IPS-15b (cell line): ENCODE data around the gene YPEL2.

Source experiments
- H3K27me3 ChIP-seq: one replicate; pipeline ENCODE4 v1.6.1; 2013; ENCODE audit warnings: low read length; ENCODE audit not compliant: control insufficient read depth, insufficient read depth
- H3K36me3 ChIP-seq: one replicate; pipeline ENCODE4 v1.6.1; 2013; ENCODE audit warnings: low read length; ENCODE audit not compliant: control insufficient read depth, insufficient read depth
- H3K4me1 ChIP-seq: one replicate; pipeline ENCODE4 v1.6.1; 2013; ENCODE audit warnings: mild to moderate bottlenecking, low read length; ENCODE audit not compliant: control insufficient read depth, insufficient read depth
- H3K4me3 ChIP-seq: one replicate; pipeline ENCODE4 v1.5.1; 2013; ENCODE audit warnings: low read depth, low read length
- H3K9ac ChIP-seq: one replicate; pipeline ENCODE4 v1.6.1; 2013; ENCODE audit warnings: low read depth, mild to moderate bottlenecking, low read length
- H3K9me3 ChIP-seq: one replicate; pipeline ENCODE4 v1.6.1; 2013; ENCODE audit warnings: mild to moderate bottlenecking, low read length; ENCODE audit not compliant: control insufficient read depth, insufficient read depth

Gene YPEL2

DNA sequence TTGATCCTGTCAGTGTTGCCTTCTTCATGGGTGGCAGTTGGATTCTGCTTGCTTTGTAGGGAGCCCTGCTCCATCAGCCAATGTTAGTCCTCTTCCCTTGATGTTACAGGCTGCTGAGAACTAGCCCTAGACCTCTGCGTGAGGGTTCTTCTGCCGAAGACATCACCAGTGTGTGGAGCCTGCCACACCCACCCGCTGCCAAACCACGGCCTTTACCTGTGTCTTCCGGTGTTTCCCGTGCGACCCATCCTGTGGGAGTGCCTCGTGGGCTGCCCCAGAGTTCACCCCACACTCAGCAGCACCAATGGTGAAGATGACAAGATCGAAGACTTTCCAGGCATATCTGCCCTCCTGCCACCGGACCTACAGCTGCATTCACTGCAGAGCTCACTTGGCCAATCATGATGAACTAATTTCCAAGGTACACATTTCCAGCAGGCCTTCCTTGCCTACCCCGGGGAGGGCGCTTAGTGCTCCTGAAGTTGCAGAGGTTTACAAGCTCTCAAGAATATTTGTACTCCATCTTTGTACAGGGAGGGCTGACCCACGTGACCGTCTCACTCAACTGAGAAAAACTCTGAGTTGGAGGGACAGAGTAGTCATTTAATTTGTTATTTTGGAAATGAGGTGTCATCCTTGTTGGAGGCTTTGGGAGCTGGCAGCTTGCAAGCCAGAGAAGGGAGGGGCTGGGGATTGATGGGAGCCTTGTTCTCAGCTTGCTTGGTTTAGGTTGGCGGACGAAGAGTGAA lies 21.8 kb downstream of the YPEL2 start:
- Histone ChIP-seq H3K27me3 (no peaks in the 10 kb centered on the region), H3K9ac (no peak overlapping the region), H3K4me1 (peaks cover 9% of the 10 kb centered on the region), H3K9me3 (no peaks in the 10 kb centered on the region), H3K36me3 (no peaks in the 10 kb centered on the region), H3K4me3 (no peak overlapping the region)

DNA sequence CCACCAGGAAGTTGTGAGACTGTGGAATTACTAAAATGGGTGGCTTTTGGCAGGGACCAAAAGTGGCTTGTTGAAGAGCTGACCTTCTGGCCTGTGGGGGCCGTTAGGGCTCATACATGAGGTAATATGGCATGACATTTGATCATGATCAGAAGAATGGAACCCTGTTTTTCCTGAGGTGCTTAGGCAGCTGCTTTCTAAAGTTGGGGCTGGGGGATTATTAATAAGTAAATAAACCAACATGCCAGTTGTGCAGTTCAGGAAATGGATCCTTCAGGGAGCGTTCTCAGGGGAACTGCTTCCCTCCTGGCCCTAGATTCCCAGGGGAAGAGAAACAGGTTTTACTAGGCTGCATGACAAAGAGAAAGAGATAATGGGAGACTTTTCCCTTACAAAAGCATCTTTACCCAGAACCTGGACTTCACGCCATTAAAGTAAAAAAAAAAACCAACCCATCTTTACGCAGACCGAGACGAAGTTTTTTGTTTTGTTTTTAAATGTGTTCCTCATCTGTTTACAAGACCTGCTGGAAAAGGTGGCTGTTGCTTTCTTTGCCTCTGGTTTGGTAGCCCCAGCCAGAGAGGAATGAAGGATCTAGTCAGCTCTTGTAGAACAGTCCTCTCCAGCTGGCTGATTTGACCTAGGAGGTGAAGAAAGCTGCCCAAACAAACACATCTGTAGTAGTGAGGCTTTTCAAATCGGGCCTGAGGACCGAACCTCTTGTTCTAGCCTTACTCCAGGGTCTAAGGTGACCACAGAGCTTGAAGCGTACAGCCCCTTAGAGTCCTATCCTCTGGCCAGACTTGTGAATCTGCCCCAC lies 22.7 kb downstream of the YPEL2 start:
- no peaks in the 10 kb centered on the region for H3K36me3 ChIP-seq
- peaks cover 9% of the 10 kb centered on the region for H3K4me1 ChIP-seq
- H3K27me3 ChIP-seq: no peaks in the 10 kb centered on the region
- H3K9me3 ChIP-seq: no peaks in the 10 kb centered on the region
- H3K9ac ChIP-seq: no peak overlapping the region
- H3K4me3 ChIP-seq: no peak overlapping the region

DNA sequence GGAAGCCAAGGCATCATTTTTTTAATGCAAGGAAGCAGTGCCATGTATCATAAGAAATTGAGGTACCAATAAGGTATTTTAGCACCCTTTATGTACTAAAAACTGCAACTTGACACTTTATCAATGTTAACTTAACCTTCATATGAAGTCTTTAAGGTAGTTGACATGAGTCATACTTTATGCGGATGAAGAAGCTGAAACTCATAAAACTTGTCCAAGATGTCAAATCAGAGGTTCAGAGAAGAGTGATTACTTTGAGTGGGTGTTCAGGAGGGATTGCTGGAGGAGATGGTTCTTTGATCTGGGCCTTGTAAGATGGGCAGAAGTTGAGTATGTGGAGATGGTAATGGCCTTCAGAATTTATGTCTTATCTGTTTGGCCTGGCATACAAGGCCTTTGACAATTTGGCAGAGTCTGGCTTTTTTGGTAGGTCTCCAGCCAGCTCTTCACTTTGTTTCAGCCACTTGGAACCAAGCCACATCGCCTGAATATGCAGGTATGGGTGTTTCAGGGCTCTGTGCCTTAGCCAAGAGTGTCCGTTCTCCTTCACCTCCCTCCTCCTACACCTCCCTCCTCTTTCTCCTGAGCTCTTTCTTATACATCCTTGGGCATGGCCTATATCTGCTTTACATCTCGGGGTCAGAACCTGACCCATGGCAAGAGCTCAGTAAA lies 23.7 kb downstream of the YPEL2 start:
- Histone ChIP-seq H3K27me3 (no peaks in the 10 kb centered on the region), H3K4me3 (no peak overlapping the region), H3K36me3 (no peaks in the 10 kb centered on the region), H3K9ac (no peak overlapping the region), H3K9me3 (no peaks in the 10 kb centered on the region), H3K4me1 (peaks cover 9% of the 10 kb centered on the region)

DNA sequence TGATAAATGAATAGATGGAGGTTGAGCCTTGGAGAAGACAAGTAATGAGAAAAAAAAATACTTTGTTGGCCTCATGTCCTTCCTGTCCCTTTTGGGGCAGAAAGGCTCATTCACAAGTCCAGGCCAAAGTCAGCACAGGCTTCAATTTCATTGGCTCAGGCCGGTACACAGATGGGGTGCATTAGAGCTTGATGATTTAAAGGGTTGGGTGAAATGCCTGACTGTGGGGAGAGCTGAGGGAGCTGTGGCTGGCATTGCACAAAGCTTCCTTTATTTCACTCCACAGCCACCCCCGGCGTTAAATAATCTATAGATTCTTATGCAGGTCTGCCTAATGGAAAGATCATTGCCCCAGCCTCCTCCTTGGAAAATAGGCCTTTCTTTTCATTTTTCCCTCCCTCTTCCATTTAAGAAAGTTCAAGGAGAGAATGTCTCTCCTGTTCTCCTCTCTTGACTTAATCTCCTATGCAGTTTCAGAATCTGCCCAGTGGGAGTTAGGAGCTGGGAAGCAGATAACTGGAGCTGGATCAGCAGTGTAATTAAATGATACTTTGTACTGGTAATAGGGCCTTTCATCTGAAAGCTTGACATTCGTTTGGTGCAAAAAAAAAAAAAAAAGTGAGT lies 24.4 kb downstream of the YPEL2 start:
- Histone ChIP-seq H3K9me3 (no peaks in the 10 kb centered on the region), H3K36me3 (no peaks in the 10 kb centered on the region), H3K9ac (no peak overlapping the region), H3K27me3 (no peaks in the 10 kb centered on the region), H3K4me1 (peaks cover 9% of the 10 kb centered on the region), H3K4me3 (no peak overlapping the region)

DNA sequence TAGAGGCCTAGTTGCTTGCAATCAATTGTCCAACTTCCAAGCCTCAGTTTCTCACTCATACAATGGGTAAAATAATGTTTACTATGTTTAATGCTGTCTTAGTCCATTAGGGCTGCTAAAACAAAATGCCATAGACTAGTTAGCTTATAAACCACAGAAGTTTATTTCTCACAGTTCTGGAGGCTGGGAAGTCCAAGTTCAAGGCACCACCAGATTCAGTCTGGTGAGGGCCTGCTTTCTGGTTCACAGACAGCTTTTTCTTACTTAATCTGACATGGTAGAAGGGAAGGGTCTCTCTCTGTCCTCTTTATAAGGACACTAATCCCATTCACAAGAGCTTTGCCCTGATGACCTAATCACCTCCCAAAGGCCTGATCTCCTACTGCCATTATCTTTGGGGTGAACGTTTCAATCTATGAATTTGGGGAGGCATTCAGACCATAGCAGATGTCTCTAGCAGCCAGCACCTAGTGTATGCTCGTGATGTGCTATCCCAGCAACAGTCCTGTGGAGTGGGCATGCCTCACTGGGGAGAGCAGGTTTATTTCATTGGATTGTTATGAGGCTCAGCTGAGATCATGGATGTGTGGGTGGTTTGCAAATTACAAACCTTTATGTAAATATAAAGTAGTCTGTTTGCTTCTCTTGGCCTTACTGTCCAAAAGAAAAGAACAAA lies 25.2 kb downstream of the YPEL2 start:
- H3K9ac ChIP-seq: no peak overlapping the region
- H3K9me3 ChIP-seq: no peaks in the 10 kb centered on the region
- no peak overlapping the region for H3K4me3 ChIP-seq
- H3K27me3 ChIP-seq: no peaks in the 10 kb centered on the region
- peaks cover 9% of the 10 kb centered on the region for H3K4me1 ChIP-seq
- H3K36me3 ChIP-seq: no peaks in the 10 kb centered on the region

DNA sequence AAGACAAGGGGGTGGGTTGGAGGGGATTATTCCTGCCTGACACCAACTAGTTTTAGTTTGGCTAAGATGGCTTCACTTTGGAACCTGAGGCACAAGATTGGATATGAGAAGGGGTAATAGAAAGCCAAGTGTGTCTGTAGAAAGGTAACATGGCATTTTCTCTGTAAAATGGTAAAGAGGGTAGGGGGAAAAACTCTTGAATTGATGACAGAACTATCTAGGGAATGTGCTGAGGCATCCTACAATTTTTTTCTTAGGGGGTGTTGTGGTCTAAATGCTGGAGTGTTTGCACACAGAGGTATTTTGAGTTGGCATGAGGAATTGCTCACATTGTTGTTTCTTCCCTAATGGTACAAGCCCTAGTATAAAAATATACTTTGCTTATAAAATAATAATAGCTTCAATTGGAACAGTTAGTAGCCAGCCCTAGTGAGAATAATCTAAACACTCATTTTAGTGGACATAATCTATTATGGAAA lies 25.8 kb downstream of the YPEL2 start:
- no peaks in the 10 kb centered on the region for H3K27me3 ChIP-seq
- no peak overlapping the region for H3K4me3 ChIP-seq
- no peaks in the 10 kb centered on the region for H3K9me3 ChIP-seq
- H3K9ac ChIP-seq: no peak overlapping the region
- peaks cover 9% of the 10 kb centered on the region for H3K4me1 ChIP-seq
- H3K36me3 ChIP-seq: no peaks in the 10 kb centered on the region

DNA sequence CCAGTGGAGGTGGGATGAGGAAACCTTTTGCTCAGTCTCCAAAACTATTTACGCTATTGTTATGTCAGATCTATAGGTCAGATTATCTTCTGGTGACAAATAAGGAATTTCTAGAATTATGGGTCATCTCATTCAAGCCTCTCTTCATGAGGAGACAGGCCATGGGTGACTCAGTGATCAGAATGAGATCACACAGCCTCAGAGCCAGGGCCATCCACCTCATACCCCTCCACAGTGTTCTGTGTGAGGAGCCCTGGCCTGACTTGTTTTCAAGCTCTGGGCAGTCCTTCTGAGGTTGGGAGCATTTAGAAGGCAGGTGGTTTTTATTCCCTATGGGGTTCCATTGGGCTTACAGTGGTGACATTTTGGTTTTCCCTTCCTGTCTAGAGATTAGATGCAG lies 26.5 kb downstream of the YPEL2 start:
- no peaks in the 10 kb centered on the region for H3K36me3 ChIP-seq
- H3K9ac ChIP-seq: no peak overlapping the region
- H3K27me3 ChIP-seq: no peaks in the 10 kb centered on the region
- no peaks in the 10 kb centered on the region for H3K9me3 ChIP-seq
- peaks cover 9% of the 10 kb centered on the region for H3K4me1 ChIP-seq
- no peak overlapping the region for H3K4me3 ChIP-seq

DNA sequence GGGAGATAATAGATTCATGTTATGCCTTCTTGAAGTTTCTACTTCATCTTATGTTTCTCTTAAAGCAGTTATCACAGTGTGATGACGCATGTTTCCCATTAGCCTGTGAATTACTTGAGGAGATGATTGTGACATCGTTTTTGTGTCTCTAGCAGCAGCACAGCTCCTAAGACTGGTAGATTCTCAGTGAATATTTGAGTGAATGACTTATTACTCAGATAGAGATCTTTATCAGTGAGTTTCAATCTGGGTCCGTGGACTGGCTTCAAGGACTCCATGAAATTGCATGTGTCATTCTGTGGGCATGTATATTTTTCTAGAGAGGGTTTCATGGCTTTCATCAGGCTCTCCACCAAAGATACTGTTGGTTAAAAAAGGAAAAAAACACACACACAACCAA lies 29.9 kb downstream of the YPEL2 start:
- H3K27me3 ChIP-seq: no peaks in the 10 kb centered on the region
- H3K9me3 ChIP-seq: no peaks in the 10 kb centered on the region
- no peak overlapping the region for H3K4me3 ChIP-seq
- no peak overlapping the region for H3K9ac ChIP-seq
- no peaks in the 10 kb centered on the region for H3K36me3 ChIP-seq
- H3K4me1 ChIP-seq: peaks cover 16% of the 10 kb centered on the region

DNA sequence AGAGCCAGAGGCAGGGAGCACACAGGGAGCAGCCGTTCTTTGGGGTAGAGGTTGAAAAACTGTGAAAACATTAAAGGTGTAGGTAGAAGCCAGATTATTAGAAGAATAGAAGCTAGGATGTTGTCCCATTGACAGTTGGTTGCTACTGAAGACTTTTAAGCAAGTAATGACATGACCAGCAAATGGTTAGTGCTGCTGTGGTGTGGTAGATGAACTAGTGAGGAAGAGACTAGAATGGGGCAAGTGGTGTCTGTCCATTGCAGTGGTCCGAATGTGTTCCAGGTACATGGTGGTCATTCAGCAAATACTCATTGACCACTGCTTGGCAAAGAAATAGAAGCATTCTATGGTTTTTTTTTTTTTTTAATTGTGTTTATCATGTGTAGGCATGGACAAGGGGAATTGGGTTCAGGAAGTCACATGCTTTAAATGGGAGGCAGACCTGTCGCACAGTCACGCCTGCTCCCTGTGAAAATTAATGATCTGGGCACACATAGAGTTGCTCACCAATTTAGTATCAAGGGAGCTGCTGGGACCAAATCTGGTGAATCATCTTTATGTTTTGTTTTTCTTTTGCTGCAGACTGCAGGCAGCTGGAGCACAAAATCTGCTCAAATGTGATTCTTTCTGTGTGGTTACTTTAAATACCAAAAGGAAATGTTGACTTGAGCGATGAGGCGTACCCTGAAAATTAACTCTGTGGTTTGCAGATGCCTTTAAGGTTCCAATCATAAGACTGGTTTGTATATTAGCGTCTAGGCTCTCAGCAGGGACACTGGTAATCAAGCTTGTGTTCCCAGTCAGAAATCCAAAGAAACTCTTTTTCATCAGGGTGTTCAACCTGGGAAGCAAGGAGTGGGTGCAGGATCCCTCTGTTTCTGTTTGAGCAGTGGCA lies 30.7 kb downstream of the YPEL2 start:
- Histone ChIP-seq H3K9ac (no peak overlapping the region), H3K4me1 (peaks cover 22% of the 10 kb centered on the region), H3K9me3 (no peaks in the 10 kb centered on the region), H3K36me3 (no peaks in the 10 kb centered on the region), H3K4me3 (no peak overlapping the region), H3K27me3 (no peaks in the 10 kb centered on the region)

DNA sequence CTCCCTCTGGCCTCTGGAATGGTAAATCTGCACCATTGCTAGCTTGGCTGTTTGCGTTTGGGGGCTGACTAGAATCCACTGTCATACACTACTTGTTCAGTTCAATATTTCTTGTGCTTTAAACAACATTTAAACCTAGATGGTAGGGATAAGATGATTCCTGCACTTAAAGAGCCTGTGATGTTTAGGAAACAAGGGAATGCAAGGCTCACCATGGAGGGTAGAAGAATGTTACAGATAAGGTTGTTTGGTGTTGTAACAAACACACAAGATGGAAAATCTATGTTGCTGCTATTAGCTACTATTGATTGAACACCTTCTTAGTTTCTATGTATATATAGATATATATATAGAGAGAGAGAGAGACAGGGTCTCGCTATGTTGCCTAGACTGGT lies 31.4 kb downstream of the YPEL2 start:
- Histone ChIP-seq H3K4me1 (peaks cover 26% of the 10 kb centered on the region), H3K9ac (no peak overlapping the region), H3K9me3 (no peaks in the 10 kb centered on the region), H3K36me3 (no peaks in the 10 kb centered on the region), H3K27me3 (no peaks in the 10 kb centered on the region), H3K4me3 (no peak overlapping the region)
